Retina (tissue), 1 donor: ENCODE data around the gene ADGRF3.
"Not testable (repeated sequence)": the region's sequence is repeated elsewhere in the genome, so short reads cannot be mapped to it uniquely, and the experiment has no call there.

Source experiments
- DNase-seq: peaks from one replicate; pipeline ENCODE4 v3.0.0-alpha.2; 2016

ADGRF3 gene

DNA sequence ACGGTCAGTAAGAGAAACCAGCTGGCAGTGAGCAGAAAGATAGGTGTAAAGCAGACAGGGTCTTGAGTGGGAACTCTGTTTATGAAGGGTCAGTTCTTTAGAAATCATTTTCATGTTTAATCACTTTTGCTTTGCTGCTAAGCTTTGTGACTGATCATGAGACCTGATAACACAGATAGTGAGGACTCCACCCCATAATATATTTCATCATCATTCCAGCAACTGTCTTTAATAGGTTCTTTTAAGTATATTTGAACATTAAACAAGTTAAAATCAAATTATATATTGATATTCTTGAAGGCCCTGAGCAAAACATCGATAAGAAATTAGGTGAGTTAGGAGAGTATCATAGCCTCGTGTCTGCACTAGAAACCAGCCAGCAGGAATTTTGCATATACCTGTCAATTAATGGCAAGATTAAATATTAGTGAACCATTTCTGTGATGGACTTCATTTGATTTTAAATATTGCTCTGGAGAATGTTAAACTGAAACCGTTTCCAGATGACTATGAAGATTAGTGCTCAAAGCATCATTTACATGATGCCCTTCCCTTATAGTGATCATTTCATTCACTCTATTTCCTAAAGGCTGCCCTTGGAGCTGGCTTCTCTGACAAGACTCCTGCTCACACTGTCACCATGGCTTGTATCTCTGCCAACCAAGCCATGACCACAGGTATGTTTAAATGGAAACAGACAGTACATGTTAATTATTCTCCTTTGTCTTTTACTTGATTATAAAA is 69.9 kb downstream of the ADGRF3 start:
- no peak for DNase-seq

DNA sequence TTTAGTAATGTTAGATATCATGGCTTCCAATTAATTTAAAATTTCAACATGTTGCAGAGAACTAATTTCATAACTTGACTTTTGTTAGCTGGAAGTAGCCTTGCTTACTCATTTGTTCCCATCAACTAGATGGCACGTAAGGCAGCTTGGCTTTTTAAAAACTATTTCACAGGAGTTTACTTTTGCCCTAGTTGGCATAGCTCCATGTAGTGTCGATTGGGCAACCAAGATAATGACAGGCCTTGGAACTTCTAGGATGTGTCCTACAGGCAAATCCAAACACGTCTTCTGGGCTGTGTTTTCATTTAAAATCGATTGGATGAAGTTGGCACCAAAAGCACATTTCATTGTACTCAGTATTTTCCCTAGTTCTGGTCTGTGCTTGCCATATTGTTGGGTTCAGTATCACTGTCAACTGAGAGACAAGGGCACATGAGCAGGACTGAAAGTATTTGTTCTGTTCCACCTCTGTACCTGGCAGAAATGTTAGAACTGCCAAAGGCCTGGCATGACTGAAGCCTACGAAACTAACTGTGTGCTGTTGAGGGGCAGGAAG is 72.5 kb downstream of the ADGRF3 start:
- no peak for DNase-seq

DNA sequence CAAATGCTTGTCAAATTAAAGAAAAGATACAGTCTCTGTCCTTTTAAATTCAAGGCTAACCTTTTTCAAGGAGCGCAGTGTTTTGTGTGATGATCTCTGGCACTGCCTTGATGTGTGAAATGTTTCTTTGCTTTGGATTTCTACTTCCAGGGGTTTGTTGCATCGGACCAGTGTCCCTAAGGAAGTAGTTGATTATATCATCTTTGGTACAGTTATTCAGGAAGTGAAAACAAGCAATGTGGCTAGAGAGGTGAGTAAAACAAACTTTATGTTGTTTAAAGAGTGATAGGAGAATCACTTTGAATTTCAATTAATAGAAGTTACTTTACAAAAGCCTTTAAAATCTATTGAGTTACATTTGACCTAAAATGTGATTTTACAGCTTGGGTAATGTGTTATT is 73.1 kb downstream of the ADGRF3 start:
- no peak for DNase-seq

- DNase-seq, result no peak
Measured at GRCh38 chr2:26270373-26270772, 76.2 kb downstream of the ADGRF3 start.

DNA sequence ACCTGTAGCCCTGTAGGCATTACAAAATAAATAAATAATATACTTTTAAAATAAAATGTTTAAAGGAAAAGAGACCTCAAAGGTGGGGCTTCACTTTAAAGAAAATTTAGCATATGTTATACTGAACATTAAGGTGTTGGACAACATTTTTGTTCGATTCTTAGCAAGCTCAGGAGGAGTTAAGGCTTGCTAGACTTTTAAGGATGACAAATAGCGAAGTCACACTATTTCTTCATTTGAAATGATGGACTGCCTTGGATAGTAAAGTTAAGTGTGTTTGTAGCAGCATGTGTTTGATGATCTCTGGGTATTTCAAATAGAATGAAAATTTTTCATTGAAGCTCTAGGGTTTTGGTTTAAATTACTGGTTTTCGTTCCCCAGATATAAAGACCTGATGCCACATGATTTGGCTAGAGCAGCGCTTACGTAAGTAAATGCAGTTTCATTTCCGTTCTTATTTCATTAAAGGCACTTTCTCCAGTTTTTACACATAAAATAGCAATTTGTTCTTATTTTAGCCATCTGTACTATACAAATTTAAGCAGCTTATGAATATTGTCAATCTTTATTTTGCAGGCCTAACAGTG is 76.9 kb downstream of the ADGRF3 start:
- DNase-seq, result no peak

DNA sequence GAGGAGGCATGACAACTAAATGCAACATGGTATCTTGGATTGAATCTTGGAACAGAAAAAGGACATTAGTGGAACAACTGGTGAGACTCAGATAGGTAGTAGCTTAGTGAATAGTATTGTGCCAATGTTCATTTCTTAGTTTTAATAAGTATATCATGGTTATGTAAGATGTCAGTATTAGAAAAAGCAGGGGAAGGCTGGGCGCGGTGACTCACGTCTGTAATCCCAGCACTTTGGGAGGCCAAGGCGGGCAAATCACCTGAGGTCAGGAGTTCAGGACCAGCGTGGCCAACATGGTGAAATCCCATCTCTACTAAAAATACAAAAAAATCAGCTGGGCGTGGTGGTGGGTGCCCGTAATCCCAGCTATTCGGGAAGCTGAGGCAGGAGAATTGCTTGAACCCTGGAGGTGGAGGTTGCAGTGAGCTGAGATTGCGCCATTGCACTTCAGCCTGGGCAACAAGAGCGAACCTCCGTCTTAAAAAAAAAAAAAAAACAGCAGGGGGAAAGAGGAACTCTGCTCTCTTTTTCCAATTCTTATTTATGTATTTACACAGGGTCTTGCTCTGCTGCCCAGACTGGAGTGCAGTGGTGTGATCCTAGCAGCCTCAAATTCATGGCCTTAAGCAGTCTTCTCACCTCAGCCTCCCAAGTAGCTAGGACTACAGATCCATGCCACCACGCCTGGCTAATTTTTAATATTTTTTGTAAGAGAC is 77.8 kb downstream of the ADGRF3 start:
- DNase-seq, result not testable (repeated sequence)

- DNase-seq, result no peak
Measured at GRCh38 chr2:26268213-26268612, 78.4 kb downstream of the ADGRF3 start.

- not testable (repeated sequence) for DNase-seq
Measured at GRCh38 chr2:26258836-26259235, 87.8 kb downstream of the ADGRF3 start.
